ENCODE results near the gene ZNF358.

Gene ZNF358

DNA sequence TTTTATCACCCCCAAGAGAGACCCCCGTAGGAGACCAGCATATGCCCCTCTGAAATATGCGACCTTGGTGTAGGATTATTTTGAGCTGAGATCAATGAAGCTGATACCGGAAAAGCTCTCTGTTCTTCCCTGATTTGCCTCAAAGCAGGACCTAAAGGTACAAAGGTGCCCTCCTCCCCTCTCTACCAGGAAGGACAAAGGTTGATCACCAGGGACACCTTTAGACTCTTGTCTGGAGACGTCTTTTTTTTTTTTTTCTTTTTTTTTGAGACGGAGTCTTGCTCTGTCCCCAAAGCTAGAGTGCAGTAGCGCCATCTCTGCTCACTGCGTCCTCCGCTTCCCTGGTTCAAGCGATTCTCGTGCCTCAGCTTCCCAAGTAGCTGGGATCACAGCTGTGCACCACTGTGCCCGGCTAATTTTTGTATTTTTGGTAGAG is 26.3 kb upstream of the ZNF358 start:
- no peak for DNase-seq (ENCODE audit: low spot score)

DNA sequence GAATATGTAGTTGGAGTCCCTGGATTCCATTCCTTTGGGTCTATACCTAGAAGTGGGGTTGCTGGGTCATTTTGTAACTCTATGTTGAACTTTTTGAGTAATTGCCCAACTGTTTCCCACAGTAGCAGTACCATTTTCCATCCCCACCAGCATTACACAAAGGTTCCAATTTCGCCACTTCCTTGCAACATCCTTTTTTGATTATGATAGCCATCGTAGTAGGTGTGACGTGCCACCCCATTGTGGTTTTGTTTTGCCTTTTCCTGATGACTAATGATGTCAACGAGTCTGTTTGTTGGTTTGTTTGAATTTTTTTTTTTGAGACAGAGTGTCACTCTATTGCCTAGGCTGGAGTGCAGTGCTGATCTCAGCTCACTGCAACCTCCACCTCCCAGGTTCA is 23.8 kb upstream of the ZNF358 start:
- no peak for DNase-seq (ENCODE audit: low spot score)

DNA sequence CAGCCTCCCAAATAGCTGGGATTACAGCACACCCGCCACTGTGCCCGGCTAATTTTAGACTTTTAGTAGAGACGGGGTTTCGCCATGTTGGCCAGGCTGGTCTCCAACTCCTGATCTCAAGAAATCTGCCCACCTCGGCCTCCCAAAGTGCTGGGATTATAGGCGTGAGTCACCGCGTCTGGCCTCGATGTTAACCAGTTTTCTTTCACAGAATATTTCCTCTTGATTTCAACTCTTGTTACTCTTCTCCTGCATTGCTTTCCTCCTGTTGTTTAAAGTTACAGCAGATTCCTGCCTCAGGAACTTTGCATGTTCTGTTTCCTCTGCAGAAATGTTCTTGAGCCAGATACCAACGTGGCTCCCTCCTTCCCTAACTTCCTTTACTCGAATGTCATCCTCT is 23.3 kb upstream of the ZNF358 start:
- no peak for DNase-seq (ENCODE audit: low spot score)

DNA sequence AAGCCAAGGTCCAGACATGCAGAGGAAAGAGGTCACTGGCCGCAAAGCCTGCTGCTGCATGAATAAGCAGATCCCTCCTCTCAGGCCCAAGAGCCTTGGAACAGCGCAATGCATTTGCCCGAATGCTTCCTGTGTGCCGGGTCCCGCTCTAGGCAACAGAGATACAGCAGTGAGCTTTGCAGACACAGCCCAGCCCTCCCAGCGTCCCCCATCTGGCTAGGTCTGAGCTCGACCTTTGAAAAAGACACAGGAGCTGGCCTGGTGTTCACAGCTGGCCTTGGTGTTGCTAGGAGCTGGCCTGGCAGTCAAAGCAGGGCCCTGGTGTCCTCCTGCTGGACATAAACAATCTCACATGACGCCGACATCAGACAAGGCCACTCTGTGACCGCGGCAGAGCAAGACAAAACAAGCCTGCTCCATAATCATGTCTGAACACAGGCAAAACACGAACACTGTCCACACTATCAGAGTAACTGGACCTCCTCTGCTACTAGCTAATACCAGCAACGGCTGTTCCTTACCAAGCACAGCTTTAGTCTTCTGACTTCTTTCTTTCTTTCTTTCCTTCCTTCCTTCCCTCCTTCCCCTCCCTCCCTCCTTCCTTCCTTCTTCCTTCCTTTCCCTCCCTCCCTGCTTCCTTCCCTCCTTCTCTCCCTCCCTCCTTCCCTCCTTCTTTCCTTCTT is 21.3 kb upstream of the ZNF358 start:
- DNase-seq (ENCODE audit: low spot score) = peak; percentile 95

DNA sequence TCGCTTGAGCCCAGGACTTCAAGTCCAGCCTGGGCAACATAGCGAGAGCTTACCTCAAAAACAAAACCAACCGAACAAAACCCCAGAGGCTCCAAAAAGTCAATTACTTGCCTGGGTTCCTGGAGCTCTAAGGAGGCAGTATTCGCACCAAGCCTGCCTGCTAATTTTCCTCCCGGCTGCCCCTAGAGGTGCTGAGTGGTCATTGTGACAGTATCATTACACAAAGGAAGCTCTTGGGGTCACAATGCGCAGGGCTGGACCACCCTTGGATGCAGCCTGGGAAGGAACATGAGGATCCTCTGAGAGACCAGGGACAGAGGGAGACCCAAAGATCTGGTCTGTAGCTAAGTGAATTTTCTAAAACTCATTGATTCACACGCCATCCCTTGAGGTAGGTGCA is 18.6 kb upstream of the ZNF358 start:
- no peak for DNase-seq (ENCODE audit: low spot score)

DNA sequence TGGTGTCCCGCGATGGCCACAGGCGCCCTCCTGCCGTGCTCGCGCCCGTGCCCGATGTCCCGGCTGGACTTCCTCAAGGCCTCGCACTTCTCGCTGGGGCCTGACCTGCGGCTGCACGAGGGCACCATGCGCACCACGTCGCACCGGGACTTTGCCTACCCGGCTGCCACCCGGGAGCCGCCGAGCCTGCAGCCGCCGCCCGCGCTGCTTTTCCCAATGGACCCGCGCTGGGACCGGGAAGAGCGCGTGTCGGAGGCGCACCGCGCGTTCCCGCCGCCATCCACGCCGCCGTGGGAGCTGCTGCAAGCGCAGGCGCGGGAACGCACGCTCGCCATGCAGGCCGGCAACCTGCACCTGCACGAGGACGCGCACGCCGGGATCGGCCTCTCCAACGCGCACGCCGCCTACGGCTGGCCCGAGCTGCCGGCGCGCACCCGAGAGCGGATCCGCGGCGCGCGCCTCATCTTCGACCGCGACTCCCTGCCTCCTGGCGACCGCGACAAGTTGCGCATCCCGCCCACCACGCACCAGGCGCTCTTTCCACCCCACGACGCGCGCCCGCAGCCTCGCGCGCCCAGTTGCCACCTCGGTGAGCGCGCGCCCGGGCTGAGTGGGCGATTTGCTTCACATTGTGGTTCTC is 15.0 kb upstream of the ZNF358 start:
- peak; percentile 85 for DNase-seq (ENCODE audit: low spot score)

DNA sequence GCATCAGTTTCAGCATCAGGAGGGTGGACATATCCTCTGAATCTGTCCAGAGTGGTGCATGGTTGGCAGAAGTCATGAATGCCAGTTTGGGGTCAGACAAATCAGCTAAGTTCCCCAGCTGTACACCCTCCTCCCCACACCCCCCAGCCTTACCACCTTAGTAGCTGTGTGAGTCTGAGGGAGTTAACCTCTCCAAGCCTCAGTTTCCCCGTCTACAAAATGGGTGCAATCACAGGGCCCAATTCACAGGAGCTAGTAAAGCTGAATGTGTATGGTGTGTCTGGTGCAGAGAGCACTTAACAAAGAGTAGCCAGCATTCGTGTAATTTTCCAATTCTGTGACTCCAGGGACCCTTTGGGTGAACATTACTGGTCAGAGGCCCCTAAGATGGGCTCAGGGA is 13.4 kb upstream of the ZNF358 start:
- DNase-seq (ENCODE audit: low spot score) = no peak

DNA sequence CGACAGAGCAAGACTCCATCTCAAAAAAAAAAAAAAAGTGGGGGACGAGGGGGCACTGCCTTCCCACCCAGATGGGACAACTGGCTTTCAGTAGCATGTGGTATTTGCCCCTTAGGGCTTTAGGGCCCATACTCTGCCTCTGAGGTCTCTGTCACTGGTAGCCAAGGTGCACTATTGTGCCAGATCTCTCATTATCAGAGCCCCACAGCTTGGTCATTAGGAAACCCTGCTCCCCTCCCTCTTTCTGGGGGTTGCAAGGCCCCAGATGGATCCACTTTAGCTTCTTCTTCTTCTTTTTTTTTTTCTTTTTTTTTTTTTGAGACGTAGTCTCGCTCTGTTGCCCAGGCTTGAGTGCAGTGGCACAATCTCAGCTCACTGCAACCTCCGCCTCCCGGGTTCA is 11.2 kb upstream of the ZNF358 start:
- no peak for DNase-seq (ENCODE audit: low spot score)

DNA sequence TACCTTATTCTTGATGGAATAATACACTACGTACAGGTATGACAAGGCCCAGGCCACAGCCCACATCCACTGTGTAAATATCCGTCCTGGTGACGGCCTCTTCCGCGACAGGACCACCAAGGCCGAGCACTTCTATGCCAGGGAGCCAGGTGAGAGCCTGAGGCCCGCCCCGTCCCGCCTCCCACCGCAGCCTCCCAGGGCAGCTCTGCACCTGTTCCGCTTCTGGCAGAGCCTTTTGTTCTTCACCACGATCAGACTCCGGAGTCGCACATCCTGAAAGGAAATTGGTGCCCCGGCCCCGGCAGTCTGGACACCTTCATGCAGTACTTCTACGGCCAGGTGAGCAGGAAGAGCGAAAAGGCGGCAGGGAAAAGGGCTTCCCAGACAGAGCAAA is 10.6 kb upstream of the ZNF358 start:
- DNase-seq (ENCODE audit: low spot score) = no peak

DNA sequence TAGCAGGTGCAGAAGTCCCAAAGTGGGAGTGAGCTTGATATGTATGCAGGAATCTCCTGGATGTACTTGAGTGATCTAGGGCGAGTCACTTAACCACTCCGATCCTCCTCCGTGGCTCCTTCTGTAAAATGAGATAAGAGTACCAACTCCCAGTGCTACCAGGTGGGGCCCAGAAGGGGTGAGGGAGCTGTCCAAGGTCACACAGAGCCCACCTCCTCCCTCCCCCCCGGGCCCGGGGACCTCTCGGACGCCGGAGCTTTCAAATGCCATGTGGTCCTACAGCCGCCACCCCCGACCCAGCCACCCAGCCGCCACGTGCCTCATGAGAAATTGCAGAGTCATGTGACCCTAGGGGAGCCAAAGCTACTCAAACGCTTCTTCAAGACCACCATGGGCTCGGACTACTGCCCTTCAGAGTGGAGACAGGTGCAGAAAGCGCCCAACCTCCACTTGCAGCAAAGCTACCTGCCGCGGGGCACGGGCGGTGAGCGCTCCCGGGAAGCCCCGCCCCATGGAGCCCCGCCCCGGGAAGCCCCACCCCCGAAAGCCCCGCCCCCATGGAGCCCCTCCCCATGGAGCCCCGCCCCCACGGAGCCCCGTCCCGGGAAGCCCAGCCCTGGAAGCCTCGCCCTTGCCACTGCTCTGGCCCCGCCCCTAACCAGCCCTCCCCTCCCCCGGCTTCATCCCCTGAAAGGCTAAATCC is 10.1 kb upstream of the ZNF358 start:
- DNase-seq (ENCODE audit: low spot score) = no peak

DNA sequence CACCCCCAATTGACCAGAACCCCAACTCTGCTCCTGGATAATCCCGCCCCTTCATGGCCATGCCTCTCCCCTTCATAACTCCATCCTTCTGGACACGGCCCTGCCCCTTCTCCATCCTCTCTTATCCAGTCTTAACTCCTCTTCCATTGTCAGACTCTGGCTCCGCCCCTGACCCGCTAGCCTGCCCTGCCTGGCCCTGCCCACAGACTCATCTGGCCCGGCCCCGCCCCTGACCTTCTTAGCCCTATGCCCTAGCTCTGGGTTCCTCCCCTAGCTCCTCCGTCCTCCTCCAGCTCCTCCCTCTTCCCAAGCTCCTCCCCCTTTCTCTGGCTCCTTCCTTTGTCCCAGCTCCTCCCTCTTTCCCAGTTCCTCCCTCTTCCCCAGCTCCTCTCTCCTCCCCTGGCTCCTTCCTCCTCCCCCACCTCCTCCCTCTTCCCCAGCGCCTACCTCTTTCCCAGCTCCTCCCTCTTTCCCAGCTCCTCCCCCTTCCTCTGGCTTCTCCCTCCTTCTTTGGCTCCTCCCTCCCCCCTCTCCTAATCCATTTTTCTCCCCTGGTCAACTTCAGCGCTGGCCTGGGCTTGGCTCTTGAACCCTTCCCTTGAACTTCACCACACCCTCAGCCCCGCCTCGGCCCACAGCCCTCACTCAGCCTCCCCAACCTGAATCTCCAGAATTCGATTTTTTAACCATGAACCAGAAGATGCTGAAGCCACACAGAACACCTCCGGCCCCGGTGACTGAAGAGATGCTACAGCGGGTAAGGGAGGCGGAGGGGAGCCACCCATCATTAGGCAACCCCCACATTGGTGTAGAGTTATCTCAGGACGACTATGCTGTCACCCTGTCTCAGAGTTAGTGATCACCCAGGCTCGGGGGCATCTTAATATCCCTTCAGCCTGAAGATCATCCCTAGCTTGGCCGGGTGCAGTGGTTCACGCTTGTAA is 9.2 kb upstream of the ZNF358 start:
- peak; percentile 86 for DNase-seq (ENCODE audit: low spot score)

DNA sequence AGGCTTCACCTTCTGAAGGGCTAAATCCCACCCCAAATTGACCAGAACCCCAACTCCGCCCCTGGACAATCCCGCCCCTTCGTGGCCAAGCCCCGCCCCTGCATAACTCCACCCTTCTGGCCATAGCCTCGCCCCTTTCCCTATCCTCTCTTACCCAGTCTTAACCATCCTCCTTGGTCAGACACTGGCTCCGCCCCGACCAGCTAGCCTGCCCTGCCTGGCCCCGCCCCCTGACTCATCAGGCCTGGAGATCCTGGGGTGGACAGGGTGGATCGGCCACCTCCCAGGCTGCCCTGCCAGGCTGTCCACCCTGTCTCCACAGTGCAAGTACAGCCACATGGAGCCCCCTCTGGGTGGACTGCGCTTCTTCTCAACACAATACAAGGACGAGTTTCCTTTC is 8.0 kb upstream of the ZNF358 start:
- DNase-seq (ENCODE audit: low spot score) = no peak

DNA sequence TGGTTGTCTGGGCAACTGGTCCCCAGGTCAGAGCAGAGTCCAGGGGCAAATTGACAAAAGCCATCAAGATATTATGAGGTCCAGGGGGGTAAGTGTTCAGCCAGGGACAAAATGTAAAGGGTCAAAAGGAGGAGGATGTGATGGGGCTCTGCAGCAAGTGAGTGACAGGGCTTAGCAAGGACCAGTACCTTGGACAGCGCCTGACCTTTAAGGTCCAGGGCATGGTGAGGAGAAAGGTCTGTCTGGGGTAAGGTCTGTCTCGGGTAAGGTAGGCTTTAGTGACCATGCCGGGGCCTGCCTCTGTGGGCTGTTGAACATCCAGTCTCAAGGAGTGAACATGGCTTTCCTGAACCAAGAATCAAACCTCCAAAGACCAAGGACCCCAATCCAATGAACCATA is 6.3 kb upstream of the ZNF358 start:
- DNase-seq (ENCODE audit: low spot score) = no peak

DNA sequence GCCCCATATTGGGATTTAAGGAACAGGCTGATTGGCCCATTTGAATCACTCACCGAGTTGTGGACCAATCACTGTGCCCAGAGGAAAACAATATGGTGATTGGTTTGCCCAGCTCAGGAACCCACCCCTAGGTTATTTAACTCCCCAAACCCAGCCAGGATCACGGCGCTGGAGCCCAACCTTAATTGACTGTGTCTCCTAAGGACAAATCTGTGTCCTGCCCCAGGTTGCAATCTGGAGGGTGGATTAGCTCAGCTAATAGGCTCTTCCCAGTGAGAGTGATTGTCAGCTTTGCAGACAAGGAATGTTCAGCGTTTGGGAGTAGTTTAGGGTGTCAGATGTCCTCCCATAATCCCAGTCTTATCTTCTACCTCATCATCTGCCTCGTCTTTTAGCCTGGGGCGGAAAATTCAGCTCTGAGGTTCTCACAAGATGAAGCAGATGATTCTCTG is 3.5 kb upstream of the ZNF358 start:
- no peak for DNase-seq (ENCODE audit: low spot score)

DNA sequence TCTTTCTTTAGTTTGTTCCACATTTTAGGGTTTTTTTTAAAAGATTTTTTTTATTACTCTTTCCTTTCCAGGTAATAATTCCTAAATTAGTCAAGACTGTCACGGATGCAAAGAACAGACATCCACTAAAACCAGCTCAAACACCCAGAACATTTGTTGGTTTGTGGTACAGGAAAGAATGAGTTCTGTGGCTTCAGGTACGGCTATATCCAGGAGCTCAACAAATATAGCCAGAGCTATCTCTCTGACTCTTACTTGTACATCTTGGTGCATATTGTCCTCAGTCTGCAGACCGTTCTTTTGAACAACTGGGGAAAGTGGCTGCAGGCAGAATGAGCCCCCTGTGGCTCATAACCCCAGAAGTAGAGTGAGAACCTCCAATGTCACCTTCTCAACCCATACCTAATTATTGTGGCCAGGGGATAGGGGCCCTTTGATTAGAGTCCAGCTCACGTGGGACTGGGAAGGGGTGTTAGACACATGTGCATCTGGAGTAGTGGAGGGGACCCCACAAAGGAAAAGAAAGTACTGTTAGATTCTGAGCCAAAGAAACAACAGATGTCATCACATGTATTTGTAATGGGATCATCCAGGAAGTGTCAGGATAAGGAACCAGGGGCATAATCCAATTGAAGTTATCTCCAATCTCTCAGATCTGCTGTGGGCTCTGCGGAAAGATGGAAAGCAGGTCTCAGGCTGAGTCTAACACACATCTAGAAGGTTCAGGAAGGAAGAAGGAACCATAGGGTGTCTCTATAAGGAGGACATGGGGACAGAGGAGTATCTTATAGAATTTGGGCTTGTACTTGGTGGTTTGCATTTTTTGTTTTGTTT is 1.9 kb upstream of the ZNF358 start:
- no peak for DNase-seq (ENCODE audit: low spot score)

DNA sequence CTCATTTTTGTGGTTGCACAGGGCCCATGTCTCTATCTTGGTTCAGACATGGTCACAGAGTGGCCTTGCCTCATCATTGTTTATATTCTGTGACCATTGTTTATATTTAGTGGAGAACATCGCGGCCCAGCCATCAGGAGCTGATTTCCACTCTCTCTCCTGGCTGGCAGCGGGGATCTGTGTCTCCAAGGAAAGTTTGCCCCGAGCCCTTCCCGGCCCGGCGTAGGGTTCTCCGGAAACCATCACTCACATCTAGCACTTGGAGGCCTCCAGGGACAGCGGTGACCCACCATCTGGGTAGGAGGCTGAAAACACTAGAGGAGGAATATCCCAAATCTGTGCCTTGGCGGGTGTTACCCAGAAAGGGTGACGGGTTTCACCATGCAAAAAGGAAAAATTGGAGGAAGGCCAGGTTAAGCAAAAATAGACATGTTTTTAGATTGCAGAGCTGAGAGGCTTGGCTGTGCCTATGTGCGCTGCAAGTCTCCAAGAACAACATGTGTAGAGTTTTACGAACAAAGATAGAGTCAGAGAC is 726 bp upstream of the ZNF358 start:
- no peak for DNase-seq (ENCODE audit: low spot score)

DNA sequence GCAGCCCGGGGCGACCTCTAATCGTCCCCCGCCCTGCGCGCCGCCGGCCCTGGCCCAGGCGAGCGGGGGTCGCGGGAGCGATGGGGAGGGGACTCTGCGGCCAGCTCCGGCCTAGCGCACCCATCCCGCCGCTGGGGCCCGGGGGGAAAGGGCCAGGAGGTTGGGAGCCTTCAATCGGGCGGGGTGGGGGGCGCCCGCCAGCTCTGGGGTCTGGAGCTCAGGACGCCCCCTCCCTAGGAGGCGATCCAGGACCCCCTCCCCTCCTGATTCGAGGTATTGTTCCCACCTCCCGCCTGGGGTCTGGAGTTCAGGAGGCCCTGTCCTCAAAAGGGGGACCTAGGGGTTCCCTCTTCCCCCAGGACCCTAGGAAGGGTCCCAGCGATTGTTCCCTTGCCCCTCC is 430 bp downstream of the ZNF358 start:
- DNase-seq (ENCODE audit: low spot score) = no peak

DNA sequence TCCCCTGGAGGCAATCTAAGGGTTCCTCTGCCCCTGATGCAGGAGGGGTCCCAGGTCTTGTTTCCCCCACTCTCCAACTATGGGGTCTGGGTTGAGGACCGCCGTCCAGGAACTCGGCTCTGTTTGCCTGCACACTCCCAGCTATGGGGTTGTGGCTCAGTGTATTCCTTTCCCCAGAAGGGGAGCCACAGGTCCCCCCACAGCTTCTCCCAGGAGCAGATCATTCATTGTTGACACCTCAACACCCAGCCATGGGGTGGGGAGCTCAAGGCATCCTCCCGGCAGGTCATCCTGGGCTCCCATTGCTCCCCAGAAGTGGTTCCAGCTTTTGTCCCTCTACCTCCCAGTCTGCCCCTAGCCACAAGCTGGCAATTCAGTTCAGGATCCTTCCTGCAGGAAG is 975 bp downstream of the ZNF358 start:
- no peak for DNase-seq (ENCODE audit: low spot score)

DNA sequence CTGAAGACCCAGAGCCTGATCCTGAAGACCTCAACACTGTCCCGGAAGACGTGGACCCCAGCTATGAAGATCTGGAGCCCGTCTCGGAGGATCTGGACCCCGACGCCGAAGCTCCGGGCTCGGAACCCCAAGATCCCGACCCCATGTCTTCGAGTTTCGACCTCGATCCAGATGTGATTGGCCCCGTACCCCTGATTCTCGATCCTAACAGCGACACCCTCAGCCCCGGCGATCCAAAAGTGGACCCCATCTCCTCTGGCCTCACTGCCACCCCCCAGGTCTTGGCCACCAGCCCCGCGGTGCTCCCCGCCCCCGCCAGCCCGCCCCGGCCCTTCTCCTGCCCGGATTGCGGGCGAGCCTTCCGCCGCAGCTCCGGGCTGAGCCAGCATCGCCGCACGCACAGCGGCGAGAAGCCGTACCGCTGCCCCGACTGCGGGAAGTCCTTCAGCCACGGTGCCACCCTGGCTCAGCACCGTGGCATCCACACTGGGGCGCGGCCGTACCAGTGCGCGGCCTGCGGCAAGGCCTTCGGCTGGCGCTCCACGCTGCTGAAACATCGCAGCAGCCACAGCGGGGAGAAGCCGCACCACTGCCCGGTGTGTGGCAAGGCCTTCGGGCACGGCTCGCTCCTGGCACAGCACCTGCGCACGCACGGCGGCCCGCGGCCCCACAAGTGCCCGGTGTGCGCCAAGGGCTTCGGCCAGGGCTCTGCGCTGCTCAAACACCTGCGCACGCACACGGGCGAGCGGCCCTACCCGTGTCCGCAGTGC is 3.6 kb downstream of the ZNF358 start:
- DNase-seq (ENCODE audit: low spot score) = no peak
